ENCODE measurements around the gene SLC34A1. TPM values are rescaled to one million over a fixed set of nuclear protein-coding genes. Genes with fewer than 3 reads are reported as not detected.

SLC34A1 gene
- total RNA-seq, 1 donor from 2014 or later: 0.16 TPM

DNA sequence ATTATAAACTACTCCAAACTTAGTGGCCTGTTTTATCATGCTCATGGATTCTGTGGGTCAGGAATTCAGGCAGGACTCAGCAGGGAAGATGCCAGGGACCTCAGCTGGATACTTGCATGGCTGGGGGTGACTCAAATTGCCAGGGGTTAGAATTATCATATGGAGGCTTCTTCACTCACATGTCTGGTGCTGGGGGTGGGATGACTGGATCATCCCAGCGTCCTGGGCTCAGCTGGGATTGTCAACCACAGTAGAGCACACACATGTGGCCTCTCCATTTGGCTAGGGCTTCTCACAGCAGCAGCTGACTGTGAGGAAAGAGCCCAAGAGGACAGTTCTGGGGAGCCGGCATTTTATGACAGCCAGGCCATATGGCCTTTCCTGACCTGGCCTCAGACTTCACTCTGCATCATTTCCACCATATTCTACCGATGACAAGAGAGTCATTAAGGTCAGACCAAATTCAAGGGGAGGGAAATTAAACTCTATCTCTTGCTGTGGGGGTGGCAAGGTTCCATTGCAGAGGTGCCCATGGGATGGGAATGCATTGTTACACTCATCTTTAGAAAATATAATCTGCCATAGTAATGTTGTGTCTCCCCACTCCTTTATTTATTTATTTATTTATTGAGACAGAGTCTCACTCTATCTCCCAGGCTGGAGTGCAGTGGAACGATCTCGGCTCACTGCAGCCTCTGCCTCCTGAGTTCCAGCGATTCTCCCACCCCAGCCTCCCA lies 37.0 kb downstream of the SLC34A1 start:
- Mint-ChIP-seq H3K27ac (ENCODE audit: unreplicated experiment) (peak overlapping the region; percentile 37), H3K36me3 (ENCODE audit: low read depth) (no peaks in the 10 kb centered on the region), H3K27me3 (ENCODE audit: low read depth) (peaks cover 2% of the 10 kb centered on the region), H3K9me3 (no peaks in the 10 kb centered on the region), H3K4me3 (peak overlapping the region; percentile 29), H3K4me1 (peaks cover 12% of the 10 kb centered on the region)
- TF ChIP-seq, protein P1, sequence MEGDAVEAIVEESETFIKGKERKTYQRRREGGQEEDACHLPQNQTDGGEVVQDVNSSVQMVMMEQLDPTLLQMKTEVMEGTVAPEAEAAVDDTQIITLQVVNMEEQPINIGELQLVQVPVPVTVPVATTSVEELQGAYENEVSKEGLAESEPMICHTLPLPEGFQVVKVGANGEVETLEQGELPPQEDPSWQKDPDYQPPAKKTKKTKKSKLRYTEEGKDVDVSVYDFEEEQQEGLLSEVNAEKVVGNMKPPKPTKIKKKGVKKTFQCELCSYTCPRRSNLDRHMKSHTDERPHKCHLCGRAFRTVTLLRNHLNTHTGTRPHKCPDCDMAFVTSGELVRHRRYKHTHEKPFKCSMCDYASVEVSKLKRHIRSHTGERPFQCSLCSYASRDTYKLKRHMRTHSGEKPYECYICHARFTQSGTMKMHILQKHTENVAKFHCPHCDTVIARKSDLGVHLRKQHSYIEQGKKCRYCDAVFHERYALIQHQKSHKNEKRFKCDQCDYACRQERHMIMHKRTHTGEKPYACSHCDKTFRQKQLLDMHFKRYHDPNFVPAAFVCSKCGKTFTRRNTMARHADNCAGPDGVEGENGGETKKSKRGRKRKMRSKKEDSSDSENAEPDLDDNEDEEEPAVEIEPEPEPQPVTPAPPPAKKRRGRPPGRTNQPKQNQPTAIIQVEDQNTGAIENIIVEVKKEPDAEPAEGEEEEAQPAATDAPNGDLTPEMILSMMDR (conservative IDR thresholded peaks at IDR 0.05): no peak
- no peak for DNase-seq (ENCODE audit: low read depth, low spot score)

DNA sequence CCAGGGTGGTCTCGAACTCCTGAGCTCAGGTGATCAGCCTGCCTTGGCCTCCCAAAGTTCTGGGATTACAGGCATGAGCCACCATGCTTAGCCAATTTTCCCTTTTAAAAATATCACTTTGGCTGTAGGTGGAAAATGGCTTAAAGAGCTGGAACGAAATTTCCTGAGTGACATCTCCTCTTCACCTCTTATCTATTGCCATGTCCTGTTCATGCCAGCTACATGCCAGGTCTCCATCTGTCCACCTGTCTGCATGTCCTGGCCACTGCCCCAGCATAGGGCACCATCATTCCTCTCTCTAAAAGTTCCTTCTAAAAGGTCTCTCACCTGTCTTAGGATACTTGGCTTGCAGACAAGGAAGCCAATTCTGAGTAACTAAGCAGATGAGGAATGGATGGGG lies 39.4 kb downstream of the SLC34A1 start:
- peaks cover 22% of the 10 kb centered on the region for H3K4me1 Mint-ChIP-seq
- H3K27me3 Mint-ChIP-seq (ENCODE audit: low read depth): peaks cover 4% of the 10 kb centered on the region
- TF ChIP-seq, protein P1 (conservative IDR thresholded peaks at IDR 0.05): no peak
- no peaks in the 10 kb centered on the region for H3K36me3 Mint-ChIP-seq (ENCODE audit: low read depth)
- H3K9me3 Mint-ChIP-seq: no peaks in the 10 kb centered on the region
- DNase-seq (ENCODE audit: low read depth, low spot score): no peak
- H3K4me3 Mint-ChIP-seq: no peak overlapping the region
- no peak overlapping the region for H3K27ac Mint-ChIP-seq (ENCODE audit: unreplicated experiment)

DNA sequence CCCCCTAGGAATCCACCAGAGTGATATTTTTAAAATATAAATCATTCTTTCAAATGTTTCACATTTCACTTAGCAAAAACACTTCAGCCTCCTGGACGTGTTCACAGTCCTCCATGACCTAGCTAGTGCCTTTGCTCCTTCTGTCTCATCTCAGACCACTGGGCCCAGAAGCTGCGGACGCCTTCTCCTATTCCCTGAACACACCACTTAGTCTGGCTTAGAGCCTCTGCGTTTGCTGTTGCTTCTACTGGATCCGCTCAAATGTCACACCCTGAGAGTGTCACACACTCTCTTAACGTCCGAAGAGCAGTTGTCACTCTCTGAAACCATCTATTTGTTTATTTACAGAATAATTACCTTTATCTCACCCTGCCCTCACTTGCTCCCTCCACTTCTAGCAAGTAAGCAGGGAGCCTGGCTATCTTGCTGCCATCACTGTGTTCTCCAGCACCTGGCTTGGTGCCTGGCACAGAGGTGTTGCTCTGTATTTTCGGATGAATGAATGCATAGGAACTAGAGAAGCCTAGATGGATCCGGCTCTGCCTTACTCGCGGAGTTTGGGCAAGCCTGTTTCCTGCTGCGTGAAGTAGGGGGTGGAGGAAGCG lies 41.1 kb downstream of the SLC34A1 start:
- Mint-ChIP-seq H3K36me3 (ENCODE audit: low read depth) (no peaks in the 10 kb centered on the region), H3K27ac (ENCODE audit: unreplicated experiment) (no peak overlapping the region), H3K4me3 (peak overlapping the region; percentile 98), H3K4me1 (peaks cover 31% of the 10 kb centered on the region), H3K9me3 (no peaks in the 10 kb centered on the region), H3K27me3 (ENCODE audit: low read depth) (peaks cover 4% of the 10 kb centered on the region)
- TF ChIP-seq, protein P1 (conservative IDR thresholded peaks at IDR 0.05): no peak
- no peak for DNase-seq (ENCODE audit: low read depth, low spot score)

DNA sequence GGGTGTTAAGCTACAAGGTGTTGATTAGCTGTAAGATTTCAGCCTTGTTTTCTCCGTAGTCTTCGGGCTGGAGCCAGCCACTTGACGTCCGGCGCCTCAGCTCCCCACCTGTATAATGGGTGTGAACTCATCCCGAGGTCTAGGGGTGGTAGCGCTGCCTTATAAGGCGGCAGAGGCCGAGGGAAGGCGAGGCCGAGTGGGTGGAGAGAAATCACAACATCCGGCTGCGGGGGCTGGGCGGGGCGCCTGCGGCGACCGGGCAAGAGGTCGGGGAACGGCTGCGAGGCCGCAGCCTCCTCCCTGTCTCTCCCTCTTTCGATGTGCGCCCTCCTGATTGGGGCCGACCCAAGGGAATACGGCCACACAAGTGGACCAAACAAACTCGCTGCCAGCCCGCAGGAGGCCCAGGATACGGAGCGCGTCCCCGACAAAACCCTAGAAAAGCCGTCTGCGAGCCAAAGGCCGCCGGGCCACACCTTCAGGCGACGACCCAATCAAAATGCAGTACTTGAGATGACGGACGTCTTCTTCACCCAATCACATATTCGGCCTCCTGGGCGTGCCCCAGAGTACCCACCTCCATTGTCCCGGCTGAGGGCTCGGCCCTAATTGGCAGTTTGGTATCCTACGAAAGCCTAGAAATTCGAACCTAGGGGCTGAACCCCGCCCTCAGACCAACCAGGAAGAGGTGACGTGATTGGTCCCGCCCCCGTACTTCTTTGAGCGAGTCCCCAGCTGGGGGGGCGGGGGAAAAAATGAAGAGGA lies 41.7 kb downstream of the SLC34A1 start:
- Mint-ChIP-seq H3K36me3 (ENCODE audit: low read depth) (no peaks in the 10 kb centered on the region), H3K27me3 (ENCODE audit: low read depth) (peaks cover 4% of the 10 kb centered on the region), H3K4me3 (peak overlapping the region; percentile 98), H3K27ac (ENCODE audit: unreplicated experiment) (peak overlapping the region; percentile 99), H3K9me3 (no peaks in the 10 kb centered on the region), H3K4me1 (peaks cover 31% of the 10 kb centered on the region)
- TF ChIP-seq, protein P1 (conservative IDR thresholded peaks at IDR 0.05): no peak
- DNase-seq (ENCODE audit: low read depth, low spot score): peak; percentile 98

DNA sequence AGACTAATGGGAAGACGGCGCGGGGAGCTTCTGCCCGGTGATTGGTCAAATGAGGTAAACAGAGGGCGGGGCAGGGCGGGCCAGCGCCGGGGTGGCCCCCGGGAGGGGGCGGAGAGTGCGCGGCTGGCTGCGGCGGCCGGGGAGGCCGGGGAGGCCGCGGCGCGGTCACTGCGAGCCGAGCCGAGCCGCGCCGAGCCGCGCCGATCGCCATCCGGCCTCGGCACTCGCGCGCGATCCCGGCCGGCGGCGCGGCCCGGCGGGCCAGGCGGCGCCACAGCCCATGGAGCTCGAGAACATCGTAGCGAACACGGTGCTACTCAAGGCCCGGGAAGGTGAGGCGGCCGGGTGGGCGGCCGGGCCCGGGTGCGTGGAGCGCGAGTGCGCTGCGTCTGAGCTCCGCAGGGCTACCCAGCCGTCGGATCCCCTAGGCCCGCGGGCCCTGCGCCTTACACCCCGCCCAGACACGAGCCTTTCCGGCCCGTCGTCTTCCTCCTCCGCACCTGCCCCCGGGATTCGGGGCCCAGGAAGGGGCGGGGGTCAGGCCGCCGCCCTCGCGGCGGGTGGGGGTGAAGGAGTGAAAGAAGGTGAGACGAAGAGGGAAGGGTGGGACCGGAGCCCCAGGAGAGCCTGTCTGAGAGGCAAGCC lies 42.5 kb downstream of the SLC34A1 start, which contains the start of gene GRK6:
GRK6 (plus strand) TSS at position 111 of the 645 bp plus-strand sequence; CDS start at position 281, 170 bp downstream.
- DNase-seq (ENCODE audit: low read depth, low spot score): no peak
- no peaks in the 10 kb centered on the region for H3K9me3 Mint-ChIP-seq
- peak within 1 kb of the TSS; percentile 99 for H3K27ac Mint-ChIP-seq (ENCODE audit: unreplicated experiment)
- peaks cover 31% of the 10 kb centered on the region for H3K4me1 Mint-ChIP-seq
- TF ChIP-seq, protein P1 (conservative IDR thresholded peaks at IDR 0.05): no peak
- H3K4me3 Mint-ChIP-seq: peak within 1 kb of the TSS; percentile 98
- peaks cover 4% of the 10 kb centered on the region for H3K27me3 Mint-ChIP-seq (ENCODE audit: low read depth)
- no peaks in the 10 kb centered on the region for H3K36me3 Mint-ChIP-seq (ENCODE audit: low read depth)
